ENCODE data around the gene SPAG4.

DNA sequence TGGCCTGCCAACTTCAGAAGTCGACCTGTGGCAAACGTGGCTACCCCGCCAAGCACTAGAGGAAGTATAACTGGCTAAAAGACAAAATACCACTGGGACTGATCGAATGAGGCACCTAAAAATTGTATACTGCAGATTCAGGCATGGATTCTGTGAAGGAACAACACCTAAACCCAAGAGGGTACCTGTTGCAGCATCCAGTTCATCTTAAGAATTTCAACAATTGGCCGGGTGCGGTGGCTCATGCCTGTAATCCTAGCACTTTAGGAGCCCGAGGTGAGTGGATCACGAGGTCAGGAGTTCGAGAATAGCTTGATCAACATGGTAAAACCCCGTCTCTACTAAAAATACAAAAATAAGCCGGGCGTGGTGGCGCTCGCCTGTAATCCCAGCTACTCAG lies 27.2 kb upstream of the SPAG4 start:
- TF ChIP-seq, protein P1, sequence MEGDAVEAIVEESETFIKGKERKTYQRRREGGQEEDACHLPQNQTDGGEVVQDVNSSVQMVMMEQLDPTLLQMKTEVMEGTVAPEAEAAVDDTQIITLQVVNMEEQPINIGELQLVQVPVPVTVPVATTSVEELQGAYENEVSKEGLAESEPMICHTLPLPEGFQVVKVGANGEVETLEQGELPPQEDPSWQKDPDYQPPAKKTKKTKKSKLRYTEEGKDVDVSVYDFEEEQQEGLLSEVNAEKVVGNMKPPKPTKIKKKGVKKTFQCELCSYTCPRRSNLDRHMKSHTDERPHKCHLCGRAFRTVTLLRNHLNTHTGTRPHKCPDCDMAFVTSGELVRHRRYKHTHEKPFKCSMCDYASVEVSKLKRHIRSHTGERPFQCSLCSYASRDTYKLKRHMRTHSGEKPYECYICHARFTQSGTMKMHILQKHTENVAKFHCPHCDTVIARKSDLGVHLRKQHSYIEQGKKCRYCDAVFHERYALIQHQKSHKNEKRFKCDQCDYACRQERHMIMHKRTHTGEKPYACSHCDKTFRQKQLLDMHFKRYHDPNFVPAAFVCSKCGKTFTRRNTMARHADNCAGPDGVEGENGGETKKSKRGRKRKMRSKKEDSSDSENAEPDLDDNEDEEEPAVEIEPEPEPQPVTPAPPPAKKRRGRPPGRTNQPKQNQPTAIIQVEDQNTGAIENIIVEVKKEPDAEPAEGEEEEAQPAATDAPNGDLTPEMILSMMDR (conservative IDR thresholded peaks at IDR 0.05; ENCODE audit: low read length), result no peak
- TF ChIP-seq EZH2phosphoT487 (IDR thresholded peaks at IDR 0.05; ENCODE audit: borderline replicate concordance), result no peak
